NCI-H2029 (cell line): ENCODE data around the gene BATF2.

Experiments used
- DNase-seq: peaks from one replicate; lab custom pipeline; 2025; lab: John Stamatoyannopoulos, UW

Gene BATF2

DNA sequence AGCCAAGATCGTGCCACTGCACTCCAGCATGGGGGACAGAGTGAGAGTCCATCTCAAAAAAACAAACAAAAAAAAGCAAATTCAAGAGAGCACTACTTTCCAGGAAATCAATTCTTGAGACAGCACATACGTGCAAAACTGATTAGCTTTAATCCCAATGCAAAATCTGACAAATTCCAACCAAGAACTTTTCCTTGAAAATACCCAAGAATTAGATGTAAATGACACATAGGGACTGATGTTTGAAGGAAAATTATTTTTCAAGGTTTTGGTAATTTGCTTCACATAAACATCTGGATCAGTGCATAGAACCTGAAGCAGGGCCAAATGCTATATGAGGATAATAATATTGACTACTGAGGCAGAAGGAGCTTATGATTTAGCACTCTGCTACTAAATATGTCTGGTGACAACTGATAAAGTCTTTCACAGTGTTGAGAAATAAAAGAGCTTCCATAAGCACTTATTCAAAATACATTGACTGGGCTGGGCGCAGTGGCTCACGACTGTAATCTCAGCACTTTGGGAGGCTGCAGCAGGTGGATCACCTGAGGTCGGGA, 33.6 kb downstream of the BATF2 start:
- no peak for DNase-seq

- no peak for DNase-seq
Observed at GRCh38 chr11:64960719-64961118, 36.1 kb downstream of the BATF2 start.

GRCh38 chr11:64959498-64959897, 37.3 kb downstream of the BATF2 start:
- no peak for DNase-seq

GRCh38 chr11:64954201-64954600, 42.6 kb downstream of the BATF2 start:
- no peak for DNase-seq

DNA sequence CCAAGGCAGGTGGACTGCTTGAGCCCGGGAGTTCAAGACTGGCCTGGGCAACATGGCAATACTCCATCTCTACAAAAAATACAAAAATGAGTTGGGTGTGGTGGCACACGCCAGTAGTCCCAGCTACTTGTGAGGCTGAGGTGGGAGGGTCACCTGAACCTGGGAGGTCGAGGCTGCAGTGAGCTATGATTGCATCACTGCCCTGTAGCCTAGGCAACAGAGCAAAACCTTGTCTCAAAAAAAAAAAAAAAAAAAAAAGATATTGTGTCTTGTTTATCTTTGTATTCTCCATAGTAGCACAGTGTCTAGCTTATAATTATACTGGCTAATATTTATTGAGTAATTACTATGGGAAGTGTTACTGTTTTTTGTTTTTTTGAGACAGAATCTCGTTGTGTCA, 45.2 kb downstream of the BATF2 start:
- no peak for DNase-seq

DNA sequence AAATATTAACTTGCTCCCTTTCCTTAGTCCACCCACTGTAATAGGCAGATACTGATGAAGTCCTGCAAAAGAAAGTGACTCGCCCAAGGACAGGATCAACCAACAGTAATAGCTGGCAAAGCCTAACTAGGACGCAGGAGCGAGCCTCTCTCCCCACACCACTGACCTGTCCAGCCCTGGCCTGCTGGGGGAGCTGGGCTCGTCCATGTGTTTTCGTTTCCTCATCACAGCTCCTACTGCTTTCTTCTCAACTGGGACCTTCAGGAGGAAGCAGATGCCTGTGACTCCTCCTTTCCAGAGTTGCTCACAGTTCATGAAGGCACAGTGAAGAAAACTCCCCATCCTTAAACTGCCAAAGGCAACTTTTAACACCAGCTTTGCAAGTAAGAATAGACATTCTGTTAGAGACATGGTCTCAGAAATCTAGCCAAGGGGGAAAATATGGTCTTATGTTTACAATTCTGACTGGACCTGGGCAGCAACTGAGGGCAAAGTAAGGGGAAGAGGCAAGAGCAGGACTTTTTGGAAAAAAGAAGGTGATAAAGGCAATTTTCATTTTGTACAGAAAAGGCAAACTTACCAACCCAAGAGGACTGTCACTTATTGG, 49.5 kb downstream of the BATF2 start:
- DNase-seq, result no peak
